Measurements from ENCODE around the gene MTSS2.
"Not testable (repeated sequence)": the region's sequence is repeated elsewhere in the genome, so short reads cannot be mapped to it uniquely, and the experiment has no call there.

MTSS2 gene

GRCh38 chr16:70644763-70645597 lies 40.9 kb downstream of the MTSS2 start:
- TF ChIP-seq CTCF (IDR thresholded peaks at IDR 0.05; ENCODE audit: insufficient read depth, low read depth, low read length, missing control alignments) = no peak
- no peak overlapping the region for H3K4me3 ChIP-seq (ENCODE audit: low read depth, low read length)
- no peak for DNase-seq (ENCODE audit: low read depth)

GRCh38 chr16:70643264-70643663 lies 42.6 kb downstream of the MTSS2 start:
- not testable (repeated sequence) for H3K4me3 ChIP-seq (ENCODE audit: low read depth, low read length); DNase-seq (ENCODE audit: low read depth)

DNA sequence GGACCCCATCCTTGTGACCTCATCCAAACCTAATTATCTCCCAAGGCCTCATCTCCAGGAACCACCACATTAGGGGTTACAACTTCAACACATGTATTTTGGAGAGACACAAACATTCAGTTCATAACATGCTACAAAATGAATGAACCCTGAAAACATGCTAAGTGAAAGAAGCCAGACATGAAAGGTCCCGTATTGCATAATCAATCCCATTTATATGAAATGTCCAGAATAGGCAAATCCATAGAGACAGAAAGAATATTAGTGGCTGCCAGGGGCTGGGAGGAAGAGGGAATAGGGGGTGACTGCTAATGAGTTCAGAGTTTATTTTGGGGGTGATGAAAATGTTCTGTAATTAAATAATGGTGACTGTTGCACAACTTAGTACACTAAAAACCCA lies 43.2 kb downstream of the MTSS2 start:
- no peak overlapping the region for H3K4me3 ChIP-seq (ENCODE audit: low read depth, low read length)
- no peak for DNase-seq (ENCODE audit: low read depth)
- no peak for TF ChIP-seq CTCF (IDR thresholded peaks at IDR 0.05; ENCODE audit: insufficient read depth, low read depth, low read length, missing control alignments)

- H3K4me3 ChIP-seq (ENCODE audit: low read depth, low read length) = no peak overlapping the region
- DNase-seq (ENCODE audit: low read depth) = no peak
- no peak for TF ChIP-seq CTCF (IDR thresholded peaks at IDR 0.05; ENCODE audit: insufficient read depth, low read depth, low read length, missing control alignments)
Measured at GRCh38 chr16:70638814-70639792, 46.8 kb downstream of the MTSS2 start.
